Stimulated activated naive B cell treated with anti-CD40 and anti-IgM and Interleukin-4, amounts not matched to agents 10 μg/mL and 1 μg/mL and 100 μg/mL, for 72 hours (primary cell): ENCODE data around the gene ADH5.
"Not testable (repeated sequence)": the region's sequence is repeated elsewhere in the genome, so short reads cannot be mapped to it uniquely, and the experiment has no call there.

ENCODE experiments used
- ATAC-seq, 2 donors: fragments of 150-1000 bp; cut with Tn5 transposase; replicated peaks; 2 replicates each; pipeline ENCODE4 v1.10.0; 2021; ENCODE audit warnings: moderate library complexity in 1 of 2
- DNase-seq: peaks from one replicate; pipeline ENCODE4 v3.0.0; 2021
- H3K27ac Mint-ChIP-seq: one replicate; pipeline ENCODE4 v1.8.0; 2022; ENCODE audit warnings: mild to moderate bottlenecking, mixed read lengths
- H3K27me3 Mint-ChIP-seq, 2 donors: one replicate each; pipeline ENCODE4 v1.8.0; 2022; ENCODE audit warnings: mixed read lengths in 2 of 2
- H3K36me3 Mint-ChIP-seq, 2 donors: one replicate each; pipeline ENCODE4 v1.8.0; 2022; ENCODE audit warnings: mixed read lengths in 2 of 2, mild to moderate bottlenecking in 1 of 2
- H3K4me1 Mint-ChIP-seq, 2 donors: one replicate each; pipeline ENCODE4 v1.8.0; 2022; ENCODE audit warnings: mixed read lengths in 2 of 2, mild to moderate bottlenecking in 1 of 2
- H3K4me3 Mint-ChIP-seq, 2 donors: one replicate each; pipeline ENCODE4 v1.8.0; 2022; ENCODE audit warnings: mild to moderate bottlenecking in 2 of 2, mixed read lengths in 2 of 2, moderate library complexity in 1 of 2
- H3K9me3 Mint-ChIP-seq, 2 donors: one replicate each; pipeline ENCODE4 v1.8.0; 2022; ENCODE audit warnings: mixed read lengths in 2 of 2, mild to moderate bottlenecking in 1 of 2

ADH5 gene

DNA sequence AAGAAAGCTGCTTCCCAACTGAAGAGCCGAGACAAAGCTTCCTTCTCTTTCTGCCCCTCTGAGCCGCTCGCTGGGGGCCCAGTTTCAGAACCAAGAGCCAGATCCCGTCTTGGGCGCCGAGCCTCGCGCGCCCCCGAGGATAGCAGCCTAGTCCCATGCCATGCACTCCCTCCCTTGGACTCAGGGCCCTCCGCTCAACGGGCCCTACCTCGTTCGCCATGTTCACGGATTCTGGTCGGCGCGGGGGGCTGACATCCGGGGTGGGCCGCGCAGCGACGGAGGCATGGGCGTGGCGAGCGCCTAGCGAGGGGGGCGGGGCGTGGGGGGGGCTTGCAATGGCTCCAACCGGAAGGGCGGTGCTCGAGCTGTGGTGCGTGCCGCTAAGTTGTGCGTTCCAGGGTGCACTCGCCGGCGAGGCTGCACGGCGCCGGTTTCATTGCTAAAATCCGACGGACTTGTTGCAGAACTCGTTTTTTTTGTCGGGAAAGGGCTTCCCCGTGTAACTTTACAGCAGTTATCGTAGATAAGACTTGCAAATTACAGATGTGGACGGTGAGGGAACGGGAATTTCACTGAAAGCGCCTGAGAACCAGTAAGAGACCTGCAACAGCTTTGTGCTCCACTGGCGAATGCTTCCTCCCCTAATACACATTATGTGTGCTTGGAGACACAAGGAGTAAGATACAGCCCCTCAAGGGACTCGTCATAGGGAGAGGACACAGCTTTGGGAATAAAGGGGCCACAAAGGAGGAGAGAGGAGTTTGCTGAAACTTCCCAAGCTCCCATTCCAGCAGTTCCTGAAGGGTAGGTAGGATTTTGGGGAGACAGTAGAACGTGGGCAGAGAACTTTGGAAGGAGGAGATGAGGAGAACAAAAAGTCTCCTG, at the start of gene ADH5:
Gene ADH5 (minus strand): TSS at position 308 of the 885 bp plus-strand sequence. CDS start 88 bp downstream, at position 220.
- peaks cover 14 to 52% of the 10 kb centered on the region in 2 donors for H3K4me1 Mint-ChIP-seq
- peak within 1 kb of the TSS; percentile 97 to 99 for H3K4me3 Mint-ChIP-seq
- peaks cover 14 to 15% of the 10 kb centered on the region in 2 donors for H3K36me3 Mint-ChIP-seq
- H3K27ac Mint-ChIP-seq = peak within 1 kb of the TSS; percentile 98
- no peaks in the 10 kb centered on the region for H3K27me3 Mint-ChIP-seq
- DNase-seq (peak; percentile 78), ATAC-seq (peak; percentile 98)
- no peaks in the 10 kb centered on the region for H3K9me3 Mint-ChIP-seq

DNA sequence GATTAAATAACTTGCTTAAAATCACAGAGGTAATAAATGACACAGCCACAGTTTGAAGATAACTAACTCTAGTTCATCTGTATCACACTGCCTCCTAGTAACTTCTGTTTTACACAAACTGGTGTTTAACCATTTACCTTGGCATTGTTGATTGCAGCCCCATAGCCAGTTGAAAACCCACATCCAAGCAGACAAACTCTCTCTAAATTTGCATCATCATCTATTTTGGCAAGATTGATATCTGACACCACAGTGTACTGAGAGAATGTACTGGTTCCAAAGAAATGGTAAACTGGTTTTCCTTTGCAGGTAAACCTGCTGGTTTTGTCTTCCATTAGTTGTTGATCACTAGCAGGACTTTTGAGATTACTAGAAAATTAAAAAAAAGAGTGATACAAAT, 47.7 kb upstream of the ADH5 start:
- Mint-ChIP-seq H3K36me3 (no peaks in the 10 kb centered on the region), H3K27ac (no peak overlapping the region), H3K27me3 (peaks cover 0 to 7% of the 10 kb centered on the region in 2 donors), H3K4me3 (no peak overlapping the region), H3K9me3 (no peaks in the 10 kb centered on the region), H3K4me1 (no peaks in the 10 kb centered on the region)
- no peak for ATAC-seq
- DNase-seq = no peak

DNA sequence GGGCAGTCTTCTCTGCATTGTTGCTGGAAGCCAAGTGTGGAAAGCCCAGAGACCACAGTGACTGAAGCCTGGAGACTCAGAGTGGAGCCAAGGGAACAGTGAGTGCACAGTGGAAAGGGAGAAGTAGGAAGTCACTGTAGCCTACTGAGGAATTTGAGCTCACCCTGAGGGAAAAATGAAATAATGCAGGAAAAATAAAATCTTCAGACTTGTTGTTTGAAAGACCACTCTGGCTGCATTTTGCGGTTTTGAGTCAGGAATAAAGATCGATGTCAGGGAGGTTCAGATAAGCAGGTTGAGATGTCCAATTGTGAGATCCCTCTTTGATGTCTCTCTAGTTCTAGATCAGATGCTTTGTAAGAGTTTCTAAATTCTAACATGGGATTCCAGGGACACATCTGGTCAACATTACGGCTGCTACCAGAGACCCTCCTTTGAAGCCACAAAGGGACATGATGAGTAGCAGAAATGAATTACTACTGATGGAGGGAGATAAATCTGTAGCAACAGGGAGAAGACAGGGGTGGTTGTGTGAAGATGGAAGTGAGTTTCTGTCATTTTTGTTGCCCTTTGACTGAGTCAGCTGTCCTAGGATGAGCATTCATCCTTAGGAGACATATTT, 47.1 kb upstream of the ADH5 start:
- H3K9me3 Mint-ChIP-seq = no peaks in the 10 kb centered on the region
- H3K4me1 Mint-ChIP-seq = no peaks in the 10 kb centered on the region
- H3K27me3 Mint-ChIP-seq = peaks cover 0 to 7% of the 10 kb centered on the region in 2 donors
- ATAC-seq = peak in 1 of 2 donors; percentile 25
- H3K27ac Mint-ChIP-seq = no peak overlapping the region
- no peak for DNase-seq
- H3K36me3 Mint-ChIP-seq = no peaks in the 10 kb centered on the region
- H3K4me3 Mint-ChIP-seq = no peak overlapping the region

DNA sequence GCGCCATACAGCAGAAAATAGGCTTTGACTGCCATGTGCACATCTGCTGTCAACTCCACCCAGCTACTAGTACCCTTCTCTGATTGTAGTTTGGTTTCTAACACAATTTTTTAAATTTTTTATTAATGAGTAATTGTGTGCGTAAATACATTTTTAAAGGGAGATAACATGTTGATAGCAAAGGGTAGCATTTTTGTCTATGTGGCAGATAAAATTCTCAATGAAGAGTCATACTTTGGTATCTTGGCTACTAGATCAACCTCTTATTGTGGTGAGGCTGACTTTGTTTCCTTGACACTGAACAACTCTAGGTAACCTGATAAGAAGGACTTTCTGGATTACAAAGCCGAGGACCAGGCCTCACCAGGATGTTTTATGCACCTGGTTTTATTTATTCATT, 46.0 kb upstream of the ADH5 start:
- Mint-ChIP-seq H3K9me3 (no peaks in the 10 kb centered on the region), H3K27ac (no peak overlapping the region), H3K36me3 (no peaks in the 10 kb centered on the region), H3K4me1 (no peaks in the 10 kb centered on the region), H3K4me3 (no peak overlapping the region), H3K27me3 (peaks cover 0 to 7% of the 10 kb centered on the region in 2 donors)
- no peak for ATAC-seq
- DNase-seq = no peak

DNA sequence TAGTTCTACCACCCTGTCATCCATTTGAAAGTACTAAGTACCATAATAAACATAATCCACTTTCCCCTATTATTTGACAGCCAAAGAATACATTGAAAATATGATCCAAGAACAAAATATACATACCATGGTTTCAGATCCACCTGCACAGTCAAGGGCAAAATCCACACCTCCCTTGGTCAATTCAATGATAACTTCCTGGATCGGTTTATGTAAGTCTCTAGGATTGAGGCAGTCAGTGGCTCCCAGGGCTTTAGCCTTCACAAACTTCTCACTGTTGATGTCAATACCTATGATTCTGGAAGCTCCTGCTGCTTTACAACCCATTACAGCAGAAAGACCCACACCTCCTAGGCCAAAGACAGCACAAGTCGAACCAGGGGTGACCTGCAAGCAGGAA, 42.8 kb upstream of the ADH5 start:
- DNase-seq (no peak), ATAC-seq (no peak)

DNA sequence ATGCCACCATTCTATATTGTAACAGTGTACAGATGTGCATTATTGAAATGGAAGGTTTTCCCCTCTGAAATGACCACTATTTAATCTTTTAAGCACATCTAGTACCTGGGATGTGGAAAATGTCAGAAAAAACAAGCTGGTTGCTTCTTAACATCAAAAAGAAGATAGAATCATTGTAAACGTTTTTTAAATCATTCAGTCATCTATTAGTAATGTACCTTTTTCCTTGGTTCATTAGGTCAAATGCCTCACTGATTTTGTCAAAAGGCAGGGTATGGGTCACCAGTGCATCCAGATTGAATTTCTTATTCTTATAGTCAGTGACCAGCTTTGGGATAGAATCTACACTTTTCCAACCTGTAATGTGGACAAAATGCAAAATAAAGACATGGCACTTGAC, 37.8 kb upstream of the ADH5 start:
- Mint-ChIP-seq H3K4me3 (no peak overlapping the region), H3K27me3 (no peaks in the 10 kb centered on the region), H3K27ac (no peak overlapping the region), H3K9me3 (no peaks in the 10 kb centered on the region), H3K4me1 (no peaks in the 10 kb centered on the region), H3K36me3 (no peaks in the 10 kb centered on the region)
- DNase-seq = no peak
- ATAC-seq = no peak

More for the DNA sequence above, 42.8 kb upstream of the ADH5 start:
- H3K27me3 Mint-ChIP-seq = peaks cover 0 to 3% of the 10 kb centered on the region in 2 donors
- H3K9me3 Mint-ChIP-seq = no peaks in the 10 kb centered on the region
- no peaks in the 10 kb centered on the region for H3K4me1 Mint-ChIP-seq
- no peaks in the 10 kb centered on the region for H3K36me3 Mint-ChIP-seq
- no peak overlapping the region for H3K27ac Mint-ChIP-seq
- H3K4me3 Mint-ChIP-seq = no peak overlapping the region

DNA sequence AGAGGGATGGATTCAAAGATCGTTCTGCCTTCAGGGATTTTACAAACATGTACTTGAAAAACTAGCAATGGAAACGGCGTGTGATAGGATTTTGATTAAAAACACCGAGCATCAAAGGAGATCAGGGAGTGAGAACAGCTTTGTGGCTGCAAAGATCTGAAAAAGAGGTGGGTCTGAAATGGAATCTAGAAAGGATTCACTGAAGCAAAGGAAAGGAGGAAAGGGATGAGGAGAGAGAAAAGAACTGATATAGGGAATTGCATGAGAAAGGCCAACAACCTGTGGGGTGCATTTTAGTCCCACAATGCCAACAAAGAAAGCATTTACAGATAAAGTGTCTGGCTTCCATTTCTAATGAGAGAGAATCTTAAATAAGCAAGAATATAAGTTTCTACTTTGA, 32.4 kb upstream of the ADH5 start:
- Mint-ChIP-seq H3K4me3 (no peak overlapping the region), H3K9me3 (no peaks in the 10 kb centered on the region)
- ATAC-seq = no peak

DNA sequence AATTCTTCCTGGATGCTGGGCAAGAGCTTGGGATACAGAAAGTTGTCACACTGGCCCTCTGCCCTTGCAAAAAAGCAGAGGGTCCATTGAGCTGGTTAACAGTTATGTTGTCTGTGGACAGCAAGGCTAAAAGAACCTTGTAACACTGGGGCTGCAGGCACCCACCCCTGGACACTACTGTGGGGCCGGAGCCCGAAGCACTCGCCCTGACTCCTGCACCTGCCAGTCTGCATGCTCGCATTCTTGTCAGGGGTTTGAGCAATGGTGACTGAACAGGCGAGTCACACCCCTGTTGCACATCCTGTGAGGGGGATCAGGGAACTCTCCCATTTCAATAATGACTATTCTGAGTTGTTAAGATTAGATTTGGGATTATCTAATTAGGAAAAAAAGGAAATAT, 31.9 kb upstream of the ADH5 start:
- Mint-ChIP-seq H3K27ac (no peak overlapping the region), H3K4me1 (no peaks in the 10 kb centered on the region), H3K36me3 (no peaks in the 10 kb centered on the region), H3K9me3 (no peaks in the 10 kb centered on the region), H3K4me3 (no peak overlapping the region), H3K27me3 (no peaks in the 10 kb centered on the region)
- ATAC-seq (no peak), DNase-seq (no peak)

More for the DNA sequence above, 32.4 kb upstream of the ADH5 start:
- no peak for DNase-seq
- no peaks in the 10 kb centered on the region for H3K4me1 Mint-ChIP-seq
- H3K36me3 Mint-ChIP-seq = no peaks in the 10 kb centered on the region
- no peaks in the 10 kb centered on the region for H3K27me3 Mint-ChIP-seq
- H3K27ac Mint-ChIP-seq = no peak overlapping the region

DNA sequence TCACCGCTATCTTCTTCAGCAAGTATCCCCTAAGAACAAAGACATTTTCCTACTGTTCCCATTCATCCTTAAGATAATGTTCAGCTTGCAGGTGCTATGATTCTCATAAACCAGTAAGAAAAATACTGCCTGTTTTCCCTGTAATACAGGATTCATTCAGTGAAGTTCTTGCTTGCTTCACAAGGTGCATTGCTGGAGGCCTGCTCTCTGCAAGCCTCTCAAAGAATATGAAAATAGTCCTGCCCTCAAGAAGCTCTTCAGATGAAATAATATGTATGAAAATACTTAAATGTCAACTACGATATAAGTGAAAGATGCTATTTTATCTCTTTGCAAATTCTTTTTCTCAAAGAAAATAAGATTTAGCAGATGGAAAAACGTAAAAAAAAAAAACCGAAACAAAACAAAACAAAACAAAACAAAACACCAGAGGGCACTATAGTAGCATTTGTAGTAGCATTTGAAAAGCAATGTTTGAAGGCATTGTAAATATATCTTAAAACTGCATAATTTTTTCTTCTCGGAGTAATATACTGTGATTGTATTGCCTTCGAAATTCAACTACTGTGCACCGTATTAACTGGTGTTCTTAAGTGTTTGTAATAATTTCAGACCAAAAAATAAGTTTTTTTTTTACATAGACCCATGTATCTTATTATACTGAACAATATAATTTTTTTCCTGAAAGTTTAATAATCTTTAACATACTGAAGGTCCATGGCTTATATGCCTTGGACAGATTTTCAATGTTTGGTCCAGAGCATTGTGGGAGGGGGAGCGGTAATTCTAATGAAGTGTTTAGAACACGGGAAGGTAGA, 29.5 kb upstream of the ADH5 start:
- Mint-ChIP-seq H3K9me3 (no peaks in the 10 kb centered on the region), H3K4me1 (no peaks in the 10 kb centered on the region), H3K4me3 (no peak overlapping the region), H3K36me3 (no peaks in the 10 kb centered on the region), H3K27me3 (no peaks in the 10 kb centered on the region), H3K27ac (no peak overlapping the region)
- DNase-seq (no peak), ATAC-seq (no peak)

DNA sequence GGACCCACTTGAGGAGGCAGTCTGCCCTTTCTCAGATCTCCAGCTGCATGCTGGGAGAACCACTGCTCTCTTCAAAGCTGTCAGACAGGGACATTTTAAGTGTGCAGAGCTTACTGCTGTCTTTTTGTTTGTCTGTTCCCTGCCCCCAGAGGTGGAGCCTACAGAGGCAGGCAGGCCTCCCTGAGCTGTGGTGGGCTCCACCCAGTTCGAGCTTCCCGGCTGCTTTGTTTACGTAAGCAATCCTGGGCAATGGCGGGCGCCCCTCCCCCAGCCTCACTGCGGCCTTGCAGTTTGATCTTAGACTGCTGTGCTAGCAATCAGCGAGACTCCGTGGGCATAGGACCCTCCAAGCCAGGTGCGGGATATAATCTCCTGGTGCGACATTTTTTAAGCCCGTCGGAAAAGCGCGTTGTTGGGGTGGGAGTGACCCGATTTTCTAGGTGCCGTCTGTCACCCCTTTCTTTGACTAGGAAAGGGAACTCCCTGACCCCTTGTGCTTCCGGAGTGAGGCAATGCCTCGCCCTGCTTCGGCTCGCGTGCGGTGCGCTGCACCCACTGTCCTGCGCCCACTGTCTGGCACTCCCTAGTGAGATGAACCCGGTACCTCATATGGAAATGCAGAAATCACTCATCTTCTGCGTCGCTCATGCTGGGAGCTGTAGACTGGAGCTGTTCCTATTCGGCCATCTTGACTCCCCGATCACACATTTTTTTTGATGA, 28.7 kb upstream of the ADH5 start:
- ATAC-seq, DNase-seq, H3K4me1 Mint-ChIP-seq, H3K9me3 Mint-ChIP-seq, H3K27me3 Mint-ChIP-seq, H3K4me3 Mint-ChIP-seq, H3K36me3 Mint-ChIP-seq, H3K27ac Mint-ChIP-seq: not testable (repeated sequence)

DNA sequence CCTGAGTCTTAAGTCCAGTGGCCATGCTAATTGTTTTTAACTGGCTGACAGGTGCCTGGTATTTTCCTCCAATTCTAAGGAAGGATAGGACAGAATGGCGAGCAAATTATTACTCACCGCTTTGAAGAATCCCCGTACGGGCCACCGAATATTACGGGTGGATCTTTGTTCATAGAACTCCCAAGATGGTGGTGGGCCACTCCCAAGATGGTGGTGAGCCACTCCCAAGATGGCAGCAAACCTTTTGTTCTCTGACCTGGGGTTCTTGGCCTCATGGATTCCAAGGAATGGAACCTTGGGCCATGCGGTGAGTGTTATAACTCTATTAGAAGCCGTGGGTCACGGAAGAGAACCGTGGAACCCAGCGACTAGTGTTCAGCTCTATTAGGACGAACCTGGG, 20.7 kb upstream of the ADH5 start:
- H3K9me3 Mint-ChIP-seq, H3K27ac Mint-ChIP-seq, DNase-seq, ATAC-seq, H3K4me1 Mint-ChIP-seq, H3K27me3 Mint-ChIP-seq, H3K36me3 Mint-ChIP-seq, H3K4me3 Mint-ChIP-seq: not testable (repeated sequence)

DNA sequence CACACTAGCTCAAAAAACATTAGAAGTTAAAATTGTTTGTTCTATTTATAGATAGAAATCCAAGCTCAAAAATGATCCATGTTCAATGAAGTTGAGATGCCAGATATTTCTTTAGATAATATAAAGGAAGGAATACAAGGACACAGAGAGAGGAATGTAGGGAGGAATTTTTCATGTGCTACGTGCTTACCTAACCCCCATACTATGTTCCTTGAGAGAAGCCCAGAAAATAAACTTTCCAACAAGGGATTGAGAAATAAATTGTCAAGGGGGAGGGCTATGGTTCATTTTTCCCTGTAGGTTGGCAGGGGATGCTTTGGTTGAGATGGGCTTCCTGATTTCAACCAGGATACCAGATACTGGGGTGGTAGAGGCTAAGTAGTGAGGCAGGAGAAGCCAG, 15.6 kb upstream of the ADH5 start:
- Mint-ChIP-seq H3K27ac (no peak overlapping the region), H3K4me1 (peaks cover 0 to 5% of the 10 kb centered on the region in 2 donors), H3K9me3 (no peaks in the 10 kb centered on the region), H3K27me3 (no peaks in the 10 kb centered on the region), H3K4me3 (no peak overlapping the region), H3K36me3 (peaks cover 0 to 1% of the 10 kb centered on the region in 2 donors)
- DNase-seq = no peak
- no peak for ATAC-seq

DNA sequence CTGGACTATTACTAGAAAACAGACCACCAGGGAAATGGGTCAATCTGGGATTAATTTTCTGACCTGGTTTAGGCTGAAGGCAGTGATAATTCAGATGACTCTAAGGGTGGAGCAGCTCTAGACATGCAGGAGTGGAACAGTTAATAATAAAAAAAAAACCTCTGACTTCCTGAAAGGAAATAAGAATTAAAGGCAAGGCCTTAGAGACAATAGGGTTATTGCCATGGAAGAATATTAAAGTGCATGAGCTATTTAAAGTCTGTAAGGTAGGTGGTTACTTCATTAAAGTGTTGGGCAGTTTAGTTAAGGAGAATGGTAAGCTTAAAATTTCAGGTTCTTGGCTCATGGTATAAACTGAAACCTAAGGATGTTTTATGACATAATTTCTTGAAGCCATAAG, 14.6 kb upstream of the ADH5 start:
- H3K4me3 Mint-ChIP-seq = no peak overlapping the region
- H3K27ac Mint-ChIP-seq = no peak overlapping the region
- ATAC-seq (no peak), DNase-seq (no peak)
- no peaks in the 10 kb centered on the region for H3K27me3 Mint-ChIP-seq
- H3K4me1 Mint-ChIP-seq = no peaks in the 10 kb centered on the region
- H3K36me3 Mint-ChIP-seq = peaks cover 0 to 6% of the 10 kb centered on the region in 2 donors
- no peaks in the 10 kb centered on the region for H3K9me3 Mint-ChIP-seq

DNA sequence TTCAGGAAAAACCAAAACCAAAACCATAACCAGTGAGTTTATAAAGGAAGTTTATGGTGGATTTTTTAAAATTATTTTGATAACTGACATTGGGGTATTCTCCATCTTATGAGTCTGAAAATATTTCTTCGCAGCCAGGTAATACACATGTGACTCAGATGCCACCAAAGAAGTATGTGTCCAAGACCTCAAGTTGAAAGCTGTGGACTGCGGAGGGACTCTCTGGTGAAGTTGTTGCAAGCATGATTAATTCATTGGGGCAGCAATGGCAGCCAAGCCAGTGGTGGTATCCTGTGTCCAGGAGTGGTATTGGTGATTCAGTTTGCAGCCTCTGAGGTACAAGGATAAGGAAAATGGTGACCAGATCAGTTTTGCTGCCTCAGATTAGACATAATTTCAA, 14.0 kb upstream of the ADH5 start:
- H3K27me3 Mint-ChIP-seq = no peaks in the 10 kb centered on the region
- H3K4me1 Mint-ChIP-seq = no peaks in the 10 kb centered on the region
- H3K27ac Mint-ChIP-seq = no peak overlapping the region
- H3K9me3 Mint-ChIP-seq = no peaks in the 10 kb centered on the region
- no peak for ATAC-seq
- peaks cover 0 to 6% of the 10 kb centered on the region in 2 donors for H3K36me3 Mint-ChIP-seq
- no peak overlapping the region for H3K4me3 Mint-ChIP-seq
- no peak for DNase-seq
